RWPE1 (cell line): ENCODE measurements around the gene TUBG1.

Experiments
- CTCF ChIA-PET: fragments of 350-600 bp; sonication (Branson Sonifier 250); formaldehyde crosslinking; extraction: SDS; loops from one replicate; lab custom pipeline; 2021; lab: Yijun Ruan, JAX
- POLR2A ChIA-PET: fragments of 400-600 bp; formaldehyde crosslinking; extraction: SDS; loops from one replicate; lab custom pipeline; 2020; ENCODE audit warnings: antibody characterized with exemption; ENCODE audit not compliant: low non-redundant PET; lab: Yijun Ruan, JAX
- DNase-seq: peaks from one replicate; pipeline ENCODE4 v3.0.0; 2012; ENCODE audit warnings: low spot score
- H3K27ac ChIP-seq: fragments of 450-650 bp; 2 replicates; pipeline ENCODE4 v1.5.1; 2017
- CTCF ChIP-seq: fragments of 450-650 bp; conservative IDR thresholded peaks from 2 replicates; pipeline ENCODE4 v1.5.1; 2017; ENCODE audit warnings: low read depth, mild to moderate bottlenecking

The TUBG1 gene

GRCh38 chr17:42577532-42578281, 31.8 kb upstream of the TUBG1 start, which contains the start of gene PSMC3IP:
PSMC3IP (minus strand) TSS chr17:42577729; CDS start chr17:42577686, 43 bp downstream.
- peak within 1 kb of the TSS; percentile 92 for H3K27ac ChIP-seq
- DNase-seq = peak; percentile 98
- ChIA-PET POLR2A (interaction anchor here (0.6 to 1.5 kb wide), 5 partner anchors 27 to 420 kb away, joined by 3 to 8 read pairs (median 5); partner anchors contain the start of genes RETREG3, RPL27 and TUBG1), CTCF (interaction anchor here (0.5 to 1.8 kb wide), 22 partner anchors 9 to 225 kb away, joined by 3 to 37 read pairs (median 5); partner anchors contain the start of genes PLEKHH3, RAMP2 and TUBG2)
- no peak for TF ChIP-seq CTCF

GRCh38 chr17:42578282-42578869, 31.1 kb upstream of the TUBG1 start:
- peak; percentile 83 for DNase-seq
- CTCF ChIA-PET = interaction anchor here (0.6 to 1.8 kb wide), 27 partner anchors 8 to 740 kb away, joined by 3 to 37 read pairs (median 5); partner anchors contain the start of genes CNTD1, COA3, PLEKHH3 and RAMP2
- POLR2A ChIA-PET = interaction anchor here (0.6 to 1.5 kb wide), 6 partner anchors 26 to 420 kb away, joined by 3 to 8 read pairs (median 4); partner anchors contain the start of genes RETREG3, RPL27 and TUBG1
- peak; percentile 81 for TF ChIP-seq CTCF
- H3K27ac ChIP-seq = peak overlapping the region; percentile 92

GRCh38 chr17:42579794-42580551, 29.5 kb upstream of the TUBG1 start:
- TF ChIP-seq CTCF = no peak
- ChIA-PET CTCF (interaction anchor here (0.6 kb wide), 1 partner anchor 100 kb away, joined by 3 read pairs; no protein-coding TSS in a partner anchor), POLR2A (interaction anchor here (0.5 kb wide), 1 partner anchor 43 kb away, joined by 5 read pairs; no protein-coding TSS in a partner anchor)
- no peak for DNase-seq
- peak overlapping the region; percentile 47 for H3K27ac ChIP-seq

GRCh38 chr17:42581744-42582270, 27.7 kb upstream of the TUBG1 start:
- peak overlapping the region; percentile 40 for H3K27ac ChIP-seq
- ChIA-PET POLR2A (no interaction called here), CTCF (no interaction called here)
- TF ChIP-seq CTCF = no peak
- DNase-seq = no peak

GRCh38 chr17:42584880-42585279, 24.6 kb upstream of the TUBG1 start:
- peak overlapping the region; percentile 49 for H3K27ac ChIP-seq
- ChIA-PET POLR2A (no interaction called here), CTCF (no interaction called here)
- no peak for DNase-seq
- TF ChIP-seq CTCF = no peak
